HG02588 (cell line): ENCODE measurements around the gene ETV6.

Source experiments
- ATAC-seq: cut with Tn5 transposase; IDR thresholded peaks from one replicate; pipeline ENCODE4 v1.9.1; 2021; ENCODE audit warnings: mild to moderate bottlenecking, moderate library complexity; ENCODE audit not compliant: unreplicated experiment

ETV6 gene

DNA sequence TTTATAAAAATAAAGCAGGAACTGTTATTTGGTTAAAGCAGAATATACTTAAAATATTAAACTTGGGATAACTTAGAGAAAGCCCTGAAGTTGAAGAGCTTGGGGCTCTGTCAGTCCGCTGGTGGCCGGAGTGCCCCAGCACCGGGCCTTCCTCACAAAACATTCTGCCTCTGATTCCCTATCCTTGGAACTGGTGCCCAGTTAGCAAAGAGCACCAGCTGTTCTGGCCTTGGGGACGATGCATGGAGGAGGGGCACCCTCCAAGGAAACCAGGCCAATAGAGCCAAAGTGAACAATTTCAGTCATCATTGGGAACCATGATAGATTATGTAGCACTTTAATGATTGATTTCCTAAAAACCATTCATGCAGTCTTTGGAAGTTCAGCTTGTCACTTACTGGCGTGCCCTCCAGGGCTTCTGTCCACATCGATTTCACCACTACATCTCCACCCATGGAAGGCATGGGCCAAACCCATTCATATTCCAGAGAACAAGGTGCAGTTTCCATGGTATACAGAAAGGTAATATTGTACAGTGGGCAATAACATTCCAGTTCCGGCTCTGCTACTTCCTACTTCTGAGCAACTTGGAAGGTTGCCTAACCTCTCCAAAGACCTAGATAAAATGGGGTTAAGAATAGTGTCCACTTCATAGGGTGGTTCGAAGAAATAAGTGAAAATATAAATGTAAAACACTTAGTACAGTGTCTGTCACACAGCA lies 145.9 kb downstream of the ETV6 start:
- no peak for ATAC-seq

GRCh38 chr12:11795913-11796459 lies 146.5 kb downstream of the ETV6 start:
- no peak for ATAC-seq

DNA sequence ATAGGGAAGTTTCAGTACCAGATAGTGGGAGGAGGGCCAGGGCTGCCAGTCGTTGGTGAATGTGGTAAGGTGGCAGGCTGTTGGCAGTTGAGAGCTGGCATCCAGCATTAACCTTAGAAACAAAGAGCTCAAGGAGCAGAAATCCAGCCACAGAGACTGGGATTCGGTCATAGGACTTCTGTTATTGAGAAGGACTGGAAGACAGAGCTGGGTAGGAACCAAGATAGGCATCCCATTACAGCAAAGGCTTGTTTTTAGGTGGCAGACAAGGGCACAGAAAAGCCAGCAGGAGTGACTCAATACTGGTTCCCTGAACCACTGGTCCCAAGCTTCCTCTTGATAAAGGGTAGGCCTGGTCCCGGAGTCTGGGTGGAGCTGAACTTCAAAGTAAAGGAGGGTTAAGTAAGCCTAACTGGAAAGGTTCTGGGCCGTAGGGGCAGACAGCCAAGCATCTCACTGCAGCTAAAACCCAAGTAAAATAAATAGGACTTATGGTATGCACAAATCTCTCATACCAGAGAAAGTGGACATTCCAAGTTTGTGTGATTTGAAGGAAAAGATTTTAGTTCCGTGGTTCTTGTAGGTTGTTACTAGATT lies 147.9 kb downstream of the ETV6 start:
- no peak for ATAC-seq

DNA sequence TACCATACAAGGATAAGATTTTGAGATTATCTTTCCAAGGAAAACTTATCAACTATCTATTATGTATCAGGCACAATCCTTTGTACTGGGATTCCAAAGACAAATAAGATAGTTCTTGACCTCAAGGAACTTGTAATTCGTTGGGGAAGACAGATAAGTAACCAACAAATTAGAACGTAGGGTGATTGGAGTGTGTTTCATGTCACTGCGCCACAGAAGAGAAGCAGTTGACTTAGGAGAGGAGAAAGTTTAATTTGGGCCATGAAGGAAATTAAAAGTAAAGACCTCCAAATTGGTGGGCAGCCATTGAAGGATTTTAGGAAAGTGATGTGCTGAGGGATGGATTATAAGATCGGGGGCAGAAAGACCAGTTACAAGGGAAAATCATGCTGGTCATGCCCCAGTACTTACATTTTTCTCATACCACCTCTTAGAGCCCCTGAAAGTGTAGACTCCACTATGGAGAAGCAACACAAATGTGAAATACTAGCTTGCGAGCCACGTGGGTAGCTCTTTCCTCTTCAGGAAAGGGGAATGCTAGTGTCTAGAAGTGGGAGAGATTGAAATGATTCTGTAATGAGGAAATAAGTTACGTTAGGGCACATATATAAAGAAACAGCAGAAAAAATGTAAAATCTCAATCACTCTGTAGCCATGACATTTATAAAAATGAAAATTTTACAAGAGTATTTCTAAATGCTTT lies 148.7 kb downstream of the ETV6 start:
- ATAC-seq = no peak

DNA sequence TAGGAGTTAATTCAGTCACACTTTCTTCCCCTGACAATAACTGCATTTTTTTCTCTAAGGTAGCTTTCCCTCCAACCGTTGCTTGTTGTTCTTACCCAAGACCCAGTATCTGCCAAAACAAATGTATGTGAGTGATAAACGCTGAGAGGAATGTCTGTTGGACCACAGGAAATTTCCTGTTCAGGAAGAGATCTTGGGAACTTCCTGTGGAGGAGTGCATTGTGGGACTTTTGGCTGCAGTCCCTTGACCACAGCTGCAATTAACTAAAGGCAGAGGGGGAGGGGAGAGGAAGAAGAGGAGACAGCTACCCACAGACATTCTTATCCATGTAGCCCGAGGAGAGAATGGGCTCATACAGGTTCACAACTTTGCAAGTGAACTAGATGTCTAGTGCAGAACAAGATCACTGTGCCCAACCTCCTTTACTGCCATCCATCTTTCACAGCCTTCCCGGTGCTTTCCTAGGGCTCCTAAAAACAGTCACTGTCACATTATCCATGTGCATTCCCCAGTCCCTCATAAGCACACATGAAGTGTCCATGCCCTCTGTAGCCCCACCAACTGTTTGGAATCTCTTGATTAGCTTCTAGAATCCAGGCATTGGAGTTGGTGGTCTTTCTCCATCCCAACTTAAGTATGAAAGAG lies 149.5 kb downstream of the ETV6 start:
- ATAC-seq = no peak

GRCh38 chr12:11799502-11799873 lies 150.0 kb downstream of the ETV6 start:
- ATAC-seq = no peak

- no peak for ATAC-seq
Observed at GRCh38 chr12:11801643-11802042, 152.2 kb downstream of the ETV6 start.

GRCh38 chr12:11804130-11804529 lies 154.7 kb downstream of the ETV6 start:
- no peak for ATAC-seq

- no peak for ATAC-seq
Observed at GRCh38 chr12:11805043-11805442, 155.6 kb downstream of the ETV6 start.

DNA sequence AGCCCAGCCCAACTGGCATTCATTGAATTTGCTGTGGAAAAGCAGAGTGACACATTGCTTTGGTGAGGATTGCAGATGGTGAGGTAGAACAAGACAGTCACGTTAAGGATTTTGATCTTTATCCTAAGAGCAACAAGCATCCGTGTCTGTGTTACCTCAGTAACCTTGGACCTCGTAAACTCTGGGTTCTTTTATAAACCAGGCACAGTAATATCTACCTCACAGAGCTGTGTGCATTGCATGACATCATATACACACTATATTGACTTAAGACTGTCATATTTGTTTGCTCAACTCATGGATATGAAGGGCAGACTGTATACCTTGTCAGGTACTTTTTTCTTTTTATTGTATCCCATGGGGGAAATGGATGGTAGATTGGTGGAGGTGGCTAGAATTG lies 156.2 kb downstream of the ETV6 start:
- no peak for ATAC-seq

- ATAC-seq = no peak
Observed at GRCh38 chr12:11807458-11807857, 158.0 kb downstream of the ETV6 start.

DNA sequence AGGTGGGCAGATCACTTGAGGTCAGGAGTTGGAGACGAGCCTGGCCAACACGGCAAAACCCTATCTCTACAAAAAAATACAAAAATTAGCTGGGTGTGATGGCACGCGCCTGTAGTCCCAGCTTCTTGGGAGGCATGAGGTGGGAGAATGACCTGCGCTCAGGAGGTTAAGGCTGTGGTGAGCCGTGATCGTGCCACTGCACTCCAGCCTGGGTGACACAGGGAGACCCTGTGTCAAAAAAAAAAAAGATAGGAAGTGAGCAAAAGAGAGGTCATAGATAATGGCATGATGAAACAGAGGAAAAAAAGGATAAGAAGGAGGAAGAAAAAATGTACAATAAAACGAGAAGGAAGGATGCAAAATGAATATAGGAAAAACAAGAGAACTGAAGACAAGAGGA lies 159.5 kb downstream of the ETV6 start:
- no peak for ATAC-seq

GRCh38 chr12:11810206-11810545 lies 160.7 kb downstream of the ETV6 start:
- ATAC-seq = no peak

GRCh38 chr12:11811008-11811407 lies 161.5 kb downstream of the ETV6 start:
- no peak for ATAC-seq

DNA sequence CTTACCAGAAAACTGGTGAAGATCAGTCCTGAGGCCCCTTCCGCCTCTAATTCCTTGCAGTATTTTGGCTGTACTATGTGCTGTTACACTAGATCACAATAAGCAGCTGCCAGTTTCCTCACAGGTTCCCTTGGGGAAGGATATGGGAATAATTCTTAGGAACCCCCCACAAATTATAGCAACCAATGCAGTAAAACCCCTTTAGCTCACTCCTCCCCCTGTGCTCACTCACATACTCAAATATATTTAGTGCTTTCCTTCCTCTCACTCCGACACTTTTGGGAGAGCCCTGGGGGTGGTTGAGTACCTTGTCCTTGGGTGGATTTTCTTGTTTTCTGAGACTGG lies 162.7 kb downstream of the ETV6 start:
- ATAC-seq = no peak

GRCh38 chr12:11812586-11813437 lies 163.3 kb downstream of the ETV6 start:
- ATAC-seq = no peak

GRCh38 chr12:11813438-11813813 lies 164.0 kb downstream of the ETV6 start:
- ATAC-seq = no peak

GRCh38 chr12:11814374-11814773 lies 164.9 kb downstream of the ETV6 start:
- ATAC-seq = no peak

DNA sequence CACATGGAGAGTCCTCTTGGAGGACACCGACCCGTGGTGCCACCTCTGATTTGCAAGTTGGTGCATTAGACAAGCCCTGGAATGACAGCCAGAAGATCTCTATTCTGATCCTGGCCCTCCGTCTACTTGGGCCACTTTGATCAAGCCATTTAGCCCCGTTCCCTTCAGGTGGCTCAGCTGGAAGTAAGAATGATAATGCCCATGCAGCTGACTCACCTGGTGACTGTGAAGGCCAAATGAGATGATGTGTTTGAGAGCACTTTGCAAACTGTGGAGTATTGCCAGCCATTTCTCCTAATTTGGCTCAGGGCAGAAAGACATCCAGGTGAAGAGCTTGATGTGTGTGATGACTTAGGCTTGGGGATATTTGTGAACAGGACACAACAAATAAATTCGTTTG lies 165.9 kb downstream of the ETV6 start:
- no peak for ATAC-seq

GRCh38 chr12:11819643-11820042 lies 170.2 kb downstream of the ETV6 start:
- ATAC-seq = no peak

DNA sequence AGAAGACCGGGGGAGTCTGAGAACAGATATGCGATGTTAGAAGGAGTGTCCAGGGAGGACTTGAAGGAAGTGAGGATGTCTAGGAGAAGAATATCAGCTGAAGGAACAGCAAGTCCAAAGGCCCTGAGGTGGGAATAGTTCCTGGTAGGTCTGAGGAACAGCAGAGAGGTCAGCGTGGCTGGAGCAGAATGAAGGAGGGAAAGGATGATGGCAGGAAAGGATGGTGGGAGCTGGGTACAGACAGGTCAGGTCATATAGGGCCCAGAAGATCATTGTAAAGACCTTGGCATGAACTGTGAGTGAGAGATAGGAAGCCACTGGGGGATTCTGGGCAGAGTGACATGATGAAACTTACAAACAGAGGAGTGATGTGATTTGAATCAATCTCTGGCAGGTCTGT lies 171.0 kb downstream of the ETV6 start:
- ATAC-seq = no peak
